BE2C (cell line): Measurements from ENCODE around the gene HNMT.

ENCODE experiments used
- DNase-seq: peaks from one replicate; pipeline ENCODE4 v3.0.0-alpha.2; 2020
- H3K27me3 ChIP-seq: fragments of 250-450 bp; sonication (Bioruptor Pico); 2 replicates; pipeline ENCODE4 v1.5.1; 2020; ENCODE audit warnings: mild to moderate bottlenecking
- H3K36me3 ChIP-seq: fragments of 250-450 bp; sonication (Bioruptor Pico); 2 replicates; pipeline ENCODE4 v1.5.1; 2020; ENCODE audit warnings: mild to moderate bottlenecking
- H3K4me1 ChIP-seq: fragments of 250-450 bp; sonication (Bioruptor Pico); 2 replicates; pipeline ENCODE4 v1.5.1; 2020
- H3K4me3 ChIP-seq: 2 replicates; pipeline ENCODE4 v1.5.1; 2011; ENCODE audit warnings: low read depth, low read length
- H3K9me3 ChIP-seq: fragments of 250-450 bp; sonication (Bioruptor Pico); 2 replicates; pipeline ENCODE4 v1.5.1; 2020
- CTCF ChIP-seq: IDR thresholded peaks from 2 replicates; pipeline ENCODE4 v1.5.1; 2012; ENCODE audit warnings: mild to moderate bottlenecking, low read depth, low read length

Gene HNMT

GRCh38 chr2:137998503-137998902, 34.2 kb downstream of the HNMT start:
- Histone ChIP-seq H3K4me3 (no peak overlapping the region), H3K36me3 (no peaks in the 10 kb centered on the region), H3K9me3 (no peaks in the 10 kb centered on the region), H3K27me3 (no peaks in the 10 kb centered on the region), H3K4me1 (no peaks in the 10 kb centered on the region)
- DNase-seq = no peak
- no peak for TF ChIP-seq CTCF

GRCh38 chr2:137999273-137999672, 35.0 kb downstream of the HNMT start:
- H3K27me3 ChIP-seq = no peaks in the 10 kb centered on the region
- no peaks in the 10 kb centered on the region for H3K9me3 ChIP-seq
- no peak for DNase-seq
- TF ChIP-seq CTCF = no peak
- no peaks in the 10 kb centered on the region for H3K36me3 ChIP-seq
- H3K4me1 ChIP-seq = no peaks in the 10 kb centered on the region
- H3K4me3 ChIP-seq = no peak overlapping the region

GRCh38 chr2:138000009-138000408, 35.7 kb downstream of the HNMT start:
- Histone ChIP-seq H3K36me3 (no peaks in the 10 kb centered on the region), H3K4me1 (no peaks in the 10 kb centered on the region), H3K4me3 (no peak overlapping the region), H3K27me3 (no peaks in the 10 kb centered on the region), H3K9me3 (no peaks in the 10 kb centered on the region)
- no peak for TF ChIP-seq CTCF
- no peak for DNase-seq

- no peaks in the 10 kb centered on the region for H3K27me3 ChIP-seq
- H3K9me3 ChIP-seq = no peaks in the 10 kb centered on the region
- H3K4me3 ChIP-seq = no peak overlapping the region
- no peaks in the 10 kb centered on the region for H3K36me3 ChIP-seq
- no peak for DNase-seq
- H3K4me1 ChIP-seq = no peaks in the 10 kb centered on the region
- TF ChIP-seq CTCF = no peak
These were observed 36.5 kb downstream of the HNMT start for GRCh38 chr2:138000796-138001195.

- Histone ChIP-seq H3K36me3 (no peaks in the 10 kb centered on the region), H3K9me3 (no peaks in the 10 kb centered on the region), H3K4me3 (no peak overlapping the region), H3K4me1 (no peaks in the 10 kb centered on the region), H3K27me3 (no peaks in the 10 kb centered on the region)
- DNase-seq = no peak
- no peak for TF ChIP-seq CTCF
These were observed 39.1 kb downstream of the HNMT start for GRCh38 chr2:138003411-138003810.

GRCh38 chr2:138007431-138007830, 43.2 kb downstream of the HNMT start:
- TF ChIP-seq CTCF = no peak
- no peak for DNase-seq
- Histone ChIP-seq H3K9me3 (no peaks in the 10 kb centered on the region), H3K36me3 (no peaks in the 10 kb centered on the region), H3K4me1 (no peaks in the 10 kb centered on the region), H3K4me3 (no peak overlapping the region), H3K27me3 (no peaks in the 10 kb centered on the region)
